ENCODE results near the gene SCPEP1. TPM values are rescaled to one million over a fixed set of nuclear protein-coding genes. Genes with fewer than 3 reads are reported as not detected.

Gene SCPEP1
- total and polyA plus RNA-seq, 8 donors, result 6.7 to 74.9 (median 35.8) TPM

DNA sequence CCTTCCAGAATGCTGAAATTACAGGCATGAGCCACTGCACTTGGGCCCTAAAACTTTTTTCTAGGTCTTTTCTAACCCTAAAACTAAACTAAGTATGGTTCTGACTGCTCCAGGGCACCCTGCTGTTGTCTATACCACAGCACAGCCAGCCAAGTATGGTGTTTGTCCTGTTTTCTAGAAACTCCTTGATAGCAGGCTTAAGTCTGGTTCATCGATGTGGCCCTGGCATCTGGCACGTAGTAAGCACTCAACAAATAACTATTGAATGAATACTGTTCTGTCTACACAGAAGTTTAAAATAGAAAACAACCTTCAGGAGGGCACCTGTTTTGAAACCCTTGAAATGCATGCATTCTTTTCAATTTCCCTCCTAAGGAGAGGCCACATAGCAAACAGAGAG, 62.6 kb downstream of the SCPEP1 start:
- no peak overlapping the region for H3K27ac ChIP-seq
- TF ChIP-seq POLR2A (IDR thresholded peaks at IDR 0.05) (no peak), EP300 (IDR thresholded peaks at IDR 0.05) (no peak), POLR2AphosphoS5 (IDR thresholded peaks at IDR 0.05) (no peak)
- TF ChIP-seq, protein P1, sequence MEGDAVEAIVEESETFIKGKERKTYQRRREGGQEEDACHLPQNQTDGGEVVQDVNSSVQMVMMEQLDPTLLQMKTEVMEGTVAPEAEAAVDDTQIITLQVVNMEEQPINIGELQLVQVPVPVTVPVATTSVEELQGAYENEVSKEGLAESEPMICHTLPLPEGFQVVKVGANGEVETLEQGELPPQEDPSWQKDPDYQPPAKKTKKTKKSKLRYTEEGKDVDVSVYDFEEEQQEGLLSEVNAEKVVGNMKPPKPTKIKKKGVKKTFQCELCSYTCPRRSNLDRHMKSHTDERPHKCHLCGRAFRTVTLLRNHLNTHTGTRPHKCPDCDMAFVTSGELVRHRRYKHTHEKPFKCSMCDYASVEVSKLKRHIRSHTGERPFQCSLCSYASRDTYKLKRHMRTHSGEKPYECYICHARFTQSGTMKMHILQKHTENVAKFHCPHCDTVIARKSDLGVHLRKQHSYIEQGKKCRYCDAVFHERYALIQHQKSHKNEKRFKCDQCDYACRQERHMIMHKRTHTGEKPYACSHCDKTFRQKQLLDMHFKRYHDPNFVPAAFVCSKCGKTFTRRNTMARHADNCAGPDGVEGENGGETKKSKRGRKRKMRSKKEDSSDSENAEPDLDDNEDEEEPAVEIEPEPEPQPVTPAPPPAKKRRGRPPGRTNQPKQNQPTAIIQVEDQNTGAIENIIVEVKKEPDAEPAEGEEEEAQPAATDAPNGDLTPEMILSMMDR (IDR thresholded peaks at IDR 0.05), result no peak
- intact Hi-C loops (cut with DNase I; ENCODE audit: low total_unique reads), result no loop called here
- peaks cover 8 to 32% (median 22%) of the 10 kb centered on the region in 4 donors for H3K4me1 ChIP-seq
- 46 to 58% (median 52%) methylated on average over 2 of the region's 2 CpGs for WGBS, 5 donors
- H3K4me3 ChIP-seq, result no peak overlapping the region
- DNase-seq, result no peak
- H3K36me3 ChIP-seq, result no peaks in the 10 kb centered on the region
- H3K27me3 ChIP-seq, result peaks cover 0 to 24% (median 8%) of the 10 kb centered on the region in 3 donors
- H3K9me3 ChIP-seq, result no peaks in the 10 kb centered on the region

DNA sequence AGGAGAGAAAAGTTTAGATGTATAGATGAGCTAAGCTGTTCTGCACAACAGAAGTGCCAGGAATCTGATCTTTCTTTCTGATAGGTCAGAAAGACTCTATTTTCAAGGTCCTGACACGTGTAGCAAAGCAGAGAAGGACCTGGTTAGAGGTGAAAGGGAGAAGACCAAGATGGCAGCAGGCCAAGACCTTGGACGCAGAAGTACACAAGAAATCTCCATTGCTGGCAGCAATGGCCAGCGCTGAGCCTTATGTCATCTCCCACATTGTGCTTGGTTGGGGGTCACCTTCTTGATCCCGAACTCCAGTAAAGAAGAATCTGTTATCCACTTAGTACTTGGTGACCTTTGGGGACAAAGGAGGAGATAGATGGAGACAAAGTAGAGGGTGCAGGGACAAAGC, 65.3 kb downstream of the SCPEP1 start:
- Histone ChIP-seq H3K4me1 (peaks cover 15 to 20% (median 18%) of the 10 kb centered on the region in 4 donors), H3K27me3 (peaks cover 0 to 45% (median 20%) of the 10 kb centered on the region in 3 donors), H3K36me3 (no peaks in the 10 kb centered on the region), H3K27ac (no peak overlapping the region), H3K4me3 (no peak overlapping the region), H3K9me3 (no peaks in the 10 kb centered on the region)
- TF ChIP-seq EP300 (IDR thresholded peaks at IDR 0.05) (no peak), POLR2AphosphoS5 (IDR thresholded peaks at IDR 0.05) (no peak), POLR2A (IDR thresholded peaks at IDR 0.05) (no peak)
- TF ChIP-seq, protein P1 (IDR thresholded peaks at IDR 0.05), result no peak
- DNase-seq, result peak in 1 of 2 donors; percentile 40
- intact Hi-C loops (cut with DNase I; ENCODE audit: low total_unique reads), result no loop called here
- WGBS, 5 donors, result 68 to 87% (median 73%) methylated on average over 4 of the region's 4 CpGs

DNA sequence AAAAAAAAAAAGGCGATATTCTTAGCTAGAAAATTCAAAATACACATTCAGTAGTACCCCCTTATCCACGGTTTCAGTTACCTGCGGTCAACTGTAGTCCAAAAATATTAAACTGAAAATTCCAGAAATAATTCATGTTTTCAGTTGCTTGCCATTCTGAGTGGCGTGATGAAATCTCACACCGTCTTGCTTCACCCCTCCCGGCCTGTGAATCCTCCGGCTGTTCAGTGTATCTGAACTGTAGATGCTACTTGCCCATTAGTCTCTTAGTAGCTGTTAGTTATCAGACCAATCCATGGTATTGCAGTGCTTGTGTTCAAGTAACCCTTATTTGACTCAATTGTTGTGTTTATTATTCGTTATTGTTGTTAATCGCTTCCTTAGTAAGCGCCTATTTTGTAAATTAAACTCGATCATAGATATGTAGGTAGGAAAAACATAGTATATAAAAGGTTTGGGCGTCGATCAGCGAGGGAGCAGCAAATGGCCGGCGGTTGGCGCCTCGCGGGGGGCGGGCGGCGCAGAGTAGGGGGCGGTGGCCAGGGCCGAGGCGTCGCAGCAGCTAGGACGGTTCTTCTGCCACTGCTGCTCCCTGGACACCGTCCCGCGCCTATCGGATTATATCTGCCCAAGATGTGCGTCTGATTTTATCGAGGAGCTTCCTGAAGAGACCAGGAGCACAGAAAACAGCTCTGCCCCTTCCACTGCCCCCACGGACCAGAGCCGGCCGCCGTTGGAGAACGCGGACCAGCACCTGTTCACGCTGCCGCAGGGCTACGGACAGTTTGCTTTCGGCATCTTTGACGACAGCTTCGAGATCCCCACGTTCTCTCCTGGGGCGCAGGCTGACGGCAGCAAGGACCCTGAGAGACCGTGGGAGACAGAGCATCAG, 67.3 kb downstream of the SCPEP1 start:
- Histone ChIP-seq H3K4me1 (peaks cover 15 to 20% (median 18%) of the 10 kb centered on the region in 4 donors), H3K9me3 (no peaks in the 10 kb centered on the region), H3K27me3 (peaks cover 0 to 45% (median 20%) of the 10 kb centered on the region in 3 donors), H3K36me3 (no peaks in the 10 kb centered on the region), H3K4me3 (peak overlapping the region; percentile 43 to 53 (median 46)), H3K27ac (peak overlapping the region in 1 of 5 donors; percentile 46)
- intact Hi-C loops (cut with DNase I; ENCODE audit: low total_unique reads), result no loop called here
- peak in 1 of 2 donors; percentile 32 for DNase-seq
- 24 to 36% (median 28%) methylated on average over 44 to 49 of the region's 49 CpGs for WGBS, 5 donors
- no peak for TF ChIP-seq EP300 (IDR thresholded peaks at IDR 0.05)
- TF ChIP-seq, protein P1 (IDR thresholded peaks at IDR 0.05), result no peak
- no peak for TF ChIP-seq POLR2AphosphoS5 (IDR thresholded peaks at IDR 0.05)
- no peak for TF ChIP-seq POLR2A (IDR thresholded peaks at IDR 0.05)

DNA sequence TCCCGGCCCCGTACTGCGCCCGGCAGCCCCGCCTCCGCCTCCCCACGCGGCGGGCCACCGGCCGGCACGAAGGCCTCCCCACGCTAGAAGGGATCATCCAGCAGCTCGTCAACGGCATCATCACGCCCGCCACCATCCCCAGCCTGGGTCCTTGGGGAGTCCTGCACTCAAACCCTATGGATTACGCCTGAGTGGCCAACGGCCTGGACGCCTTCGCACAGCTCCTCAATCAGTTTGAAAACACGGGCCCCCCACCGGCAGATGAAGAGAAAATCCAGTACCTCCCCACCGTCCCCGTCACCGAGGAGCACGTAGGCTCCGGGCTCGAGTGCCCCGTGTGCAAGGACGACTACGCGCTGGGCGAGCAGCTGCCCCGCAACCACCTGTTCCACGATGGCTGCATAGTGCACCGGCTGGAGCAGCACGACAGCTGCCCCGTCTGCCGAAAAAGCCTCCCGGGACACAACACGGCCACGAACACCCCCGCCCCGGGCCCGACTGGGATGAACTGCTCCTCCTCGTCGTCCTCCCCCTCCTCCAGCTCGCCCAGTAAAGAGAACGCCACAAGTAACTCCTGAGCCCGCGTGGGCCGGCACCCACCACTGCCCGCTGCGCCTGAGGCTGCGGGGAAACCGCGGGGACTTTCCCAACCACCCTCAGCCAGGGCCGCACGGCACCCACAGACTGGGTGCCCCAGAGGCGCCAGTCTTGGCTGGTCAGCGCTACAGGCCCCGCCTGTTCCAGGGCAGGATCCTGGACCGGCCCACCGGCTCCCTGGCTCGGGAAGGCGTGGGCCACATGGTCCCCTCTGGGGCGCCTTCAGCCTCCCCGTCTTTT, 68.2 kb downstream of the SCPEP1 start:
- no peaks in the 10 kb centered on the region for H3K9me3 ChIP-seq
- peak overlapping the region; percentile 43 to 53 (median 46) for H3K4me3 ChIP-seq
- no peak for TF ChIP-seq EP300 (IDR thresholded peaks at IDR 0.05)
- no peak for TF ChIP-seq POLR2AphosphoS5 (IDR thresholded peaks at IDR 0.05)
- TF ChIP-seq POLR2A (IDR thresholded peaks at IDR 0.05), result no peak
- TF ChIP-seq, protein P1 (IDR thresholded peaks at IDR 0.05), result no peak
- H3K4me1 ChIP-seq, result peaks cover 15 to 20% (median 18%) of the 10 kb centered on the region in 4 donors
- H3K36me3 ChIP-seq, result no peaks in the 10 kb centered on the region
- peak; percentile 66 to 70 for DNase-seq
- H3K27ac ChIP-seq, result peak overlapping the region in 4 of 5 donors; percentile 6 to 82 (median 53)
- H3K27me3 ChIP-seq, result peaks cover 0 to 45% (median 20%) of the 10 kb centered on the region in 3 donors
- 4 to 19% (median 17%) methylated on average over 42 to 69 of the region's 69 CpGs for WGBS, 5 donors
- intact Hi-C loops (cut with DNase I; ENCODE audit: low total_unique reads), result no loop called here
